Upper lobe of right lung (tissue), 1 donor: ENCODE measurements around the gene ALK. TPM values are rescaled to one million over a fixed set of nuclear protein-coding genes. Genes with fewer than 3 reads are reported as not detected.

ENCODE experiments used
- ATAC-seq: fragments of 200-7000 bp; cut with Tn5 transposase; one replicate; pipeline ENCODE4 v1.9.1; 2020; ENCODE audit warnings: mild to moderate bottlenecking, moderate library complexity
- DNase-seq: peaks from one replicate; pipeline ENCODE4 v3.0.0-alpha.2; 2020
- H3K27ac ChIP-seq: fragments of 200-600 bp; one replicate; pipeline ENCODE4 v1.8.0; 2022
- H3K27me3 ChIP-seq: fragments of 200-600 bp; one replicate; pipeline ENCODE4 v1.8.0; 2022; ENCODE audit warnings: mild to moderate bottlenecking
- H3K36me3 ChIP-seq: fragments of 200-600 bp; one replicate; pipeline ENCODE4 v1.8.0; 2022
- H3K4me1 ChIP-seq: fragments of 200-600 bp; one replicate; pipeline ENCODE4 v1.8.0; 2022
- H3K4me3 ChIP-seq: fragments of 200-600 bp; one replicate; pipeline ENCODE4 v1.8.0; 2022; ENCODE audit warnings: mild to moderate bottlenecking
- H3K9me3 ChIP-seq: fragments of 200-600 bp; one replicate; pipeline ENCODE4 v1.8.0; 2022
- intact Hi-C: fragments of 100-400 bp; cut with DNase I; formaldehyde crosslinking; loops from one replicate; pipeline ENCODE4 v1.11.0; 2022
- total RNA-seq: library from RNA; stranded (reverse); fragmentation: NEBNext Ultra II Directional; extraction: Animal tissue kit (Norgen Biotek cat#: 25700); gene quantifications from one replicate; pipeline ENCODE4 v1.2.1, GENCODE V29; 2021
- TF ChIP-seq, protein P1 (sequence below): fragments of 200-600 bp; IDR thresholded peaks from one replicate; pipeline ENCODE4 v1.8.0; 2022; ENCODE audit warnings: antibody characterized with exemption
- donor health status: DM: no; HTN: yes; CAD: no; lungs with severe emphysema.

The ALK gene
- total RNA-seq, 1 donor from 2014 or later: not detected

DNA sequence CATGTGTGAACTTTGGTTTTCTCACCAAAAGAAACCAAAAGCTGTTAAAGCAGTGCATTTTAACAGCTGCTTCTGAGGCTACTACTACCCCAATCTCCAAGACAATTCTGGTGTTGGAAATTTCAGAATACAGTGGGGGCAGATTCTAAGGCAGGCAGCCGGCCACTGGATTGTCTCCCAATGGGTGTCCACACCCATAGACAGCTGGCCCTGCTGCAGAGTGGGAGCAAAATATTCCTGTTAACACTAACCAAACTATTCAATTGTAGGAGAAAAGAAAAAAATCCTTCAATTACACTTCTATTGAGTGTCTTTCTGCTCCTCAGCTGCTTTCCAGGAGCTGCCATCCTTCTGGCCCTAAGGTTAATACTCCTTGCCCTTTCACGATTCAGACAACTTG, 223.7 kb downstream of the ALK start:
- no peaks in the 10 kb centered on the region for H3K9me3 ChIP-seq
- ATAC-seq (no peak), DNase-seq (no peak)
- intact Hi-C loops: no loop called here
- no peaks in the 10 kb centered on the region for H3K4me1 ChIP-seq
- TF ChIP-seq, protein P1, sequence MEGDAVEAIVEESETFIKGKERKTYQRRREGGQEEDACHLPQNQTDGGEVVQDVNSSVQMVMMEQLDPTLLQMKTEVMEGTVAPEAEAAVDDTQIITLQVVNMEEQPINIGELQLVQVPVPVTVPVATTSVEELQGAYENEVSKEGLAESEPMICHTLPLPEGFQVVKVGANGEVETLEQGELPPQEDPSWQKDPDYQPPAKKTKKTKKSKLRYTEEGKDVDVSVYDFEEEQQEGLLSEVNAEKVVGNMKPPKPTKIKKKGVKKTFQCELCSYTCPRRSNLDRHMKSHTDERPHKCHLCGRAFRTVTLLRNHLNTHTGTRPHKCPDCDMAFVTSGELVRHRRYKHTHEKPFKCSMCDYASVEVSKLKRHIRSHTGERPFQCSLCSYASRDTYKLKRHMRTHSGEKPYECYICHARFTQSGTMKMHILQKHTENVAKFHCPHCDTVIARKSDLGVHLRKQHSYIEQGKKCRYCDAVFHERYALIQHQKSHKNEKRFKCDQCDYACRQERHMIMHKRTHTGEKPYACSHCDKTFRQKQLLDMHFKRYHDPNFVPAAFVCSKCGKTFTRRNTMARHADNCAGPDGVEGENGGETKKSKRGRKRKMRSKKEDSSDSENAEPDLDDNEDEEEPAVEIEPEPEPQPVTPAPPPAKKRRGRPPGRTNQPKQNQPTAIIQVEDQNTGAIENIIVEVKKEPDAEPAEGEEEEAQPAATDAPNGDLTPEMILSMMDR: no peak
- H3K4me3 ChIP-seq: no peak overlapping the region
- no peaks in the 10 kb centered on the region for H3K36me3 ChIP-seq
- no peaks in the 10 kb centered on the region for H3K27me3 ChIP-seq
- H3K27ac ChIP-seq: no peak overlapping the region

GRCh38 chr2:29697181-29697580, 224.2 kb downstream of the ALK start:
- ATAC-seq (no peak), DNase-seq (no peak)
- Histone ChIP-seq H3K27me3 (no peaks in the 10 kb centered on the region), H3K4me1 (no peaks in the 10 kb centered on the region), H3K4me3 (no peak overlapping the region), H3K36me3 (no peaks in the 10 kb centered on the region), H3K27ac (no peak overlapping the region), H3K9me3 (no peaks in the 10 kb centered on the region)
- intact Hi-C loops: no loop called here
- TF ChIP-seq, protein P1: no peak

DNA sequence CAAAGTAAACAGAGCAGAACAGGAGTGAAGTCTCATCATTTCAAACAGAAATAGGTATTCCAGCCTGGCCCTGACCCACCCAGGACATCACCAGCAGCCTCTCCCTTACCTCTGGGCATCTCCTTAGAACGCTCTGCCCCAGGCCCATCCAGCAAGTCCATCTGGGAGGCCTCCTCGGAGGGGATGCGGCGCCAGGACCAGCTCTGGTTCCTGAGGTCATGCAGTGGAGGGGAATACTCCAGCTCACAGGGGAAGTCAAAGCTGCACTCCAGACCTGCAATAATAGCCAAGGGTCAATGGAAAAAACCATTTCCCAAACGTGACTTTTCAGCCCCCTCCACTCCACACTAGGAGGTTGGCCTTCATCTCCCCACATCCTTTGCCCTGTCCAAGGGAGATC, 226.6 kb downstream of the ALK start:
- intact Hi-C loops: no loop called here
- Histone ChIP-seq H3K4me3 (no peak overlapping the region), H3K9me3 (no peaks in the 10 kb centered on the region), H3K36me3 (no peaks in the 10 kb centered on the region), H3K4me1 (no peaks in the 10 kb centered on the region), H3K27me3 (no peaks in the 10 kb centered on the region), H3K27ac (no peak overlapping the region)
- TF ChIP-seq, protein P1: no peak
- no peak for DNase-seq
- no peak for ATAC-seq

DNA sequence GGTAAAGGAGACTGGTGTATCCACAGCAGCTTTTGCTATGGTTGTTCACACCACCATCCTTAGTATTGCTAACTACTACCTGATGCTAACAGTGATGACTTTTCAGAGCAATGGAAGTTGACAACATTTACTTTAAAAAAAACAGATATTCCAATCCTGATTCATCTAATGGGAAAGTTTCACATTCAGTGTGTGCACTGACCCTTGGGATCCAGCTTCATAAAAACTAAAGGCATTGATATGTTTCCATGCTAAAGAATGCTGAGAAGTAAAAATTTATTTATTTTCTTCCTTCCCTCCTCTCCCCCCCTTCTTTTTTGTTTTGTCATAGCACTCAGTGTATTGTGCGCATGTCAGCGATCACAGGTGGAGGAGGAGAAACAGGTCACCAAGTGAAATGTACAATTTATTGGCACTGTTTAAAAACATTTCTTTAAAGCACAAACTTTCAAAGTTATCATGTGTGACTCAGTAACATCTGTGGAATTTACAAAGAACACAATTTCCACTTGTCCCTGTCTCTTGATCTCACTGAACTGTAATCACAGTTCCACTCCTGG, 229.9 kb downstream of the ALK start:
- H3K4me3 ChIP-seq: no peak overlapping the region
- no peaks in the 10 kb centered on the region for H3K27me3 ChIP-seq
- H3K4me1 ChIP-seq: no peaks in the 10 kb centered on the region
- no peak for DNase-seq
- H3K36me3 ChIP-seq: no peaks in the 10 kb centered on the region
- ATAC-seq: no peak
- H3K27ac ChIP-seq: no peak overlapping the region
- no peaks in the 10 kb centered on the region for H3K9me3 ChIP-seq
- intact Hi-C loops: no loop called here
- TF ChIP-seq, protein P1: no peak

DNA sequence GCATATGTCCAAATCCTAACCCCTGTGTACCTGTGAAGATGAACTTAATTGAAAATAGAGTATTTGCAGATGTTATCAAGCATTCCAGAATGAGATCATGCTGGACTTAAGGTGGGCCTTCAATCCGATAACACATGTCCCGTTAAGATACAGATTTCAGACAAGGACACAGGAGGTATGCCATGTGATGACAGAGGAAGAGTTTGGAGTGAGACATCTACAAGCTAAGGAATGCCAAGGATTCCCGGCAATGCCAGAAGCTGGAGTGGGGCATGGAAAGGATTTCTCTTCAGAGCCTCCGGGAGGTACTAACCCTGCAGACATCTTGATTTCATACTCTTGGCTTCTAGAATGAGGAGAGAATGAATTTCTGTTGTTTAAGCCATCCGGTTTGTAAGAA, 231.7 kb downstream of the ALK start:
- TF ChIP-seq, protein P1: no peak
- H3K9me3 ChIP-seq: no peaks in the 10 kb centered on the region
- intact Hi-C loops: no loop called here
- no peaks in the 10 kb centered on the region for H3K27me3 ChIP-seq
- H3K4me3 ChIP-seq: no peak overlapping the region
- ATAC-seq: no peak
- no peaks in the 10 kb centered on the region for H3K36me3 ChIP-seq
- no peak overlapping the region for H3K27ac ChIP-seq
- no peaks in the 10 kb centered on the region for H3K4me1 ChIP-seq
- no peak for DNase-seq

DNA sequence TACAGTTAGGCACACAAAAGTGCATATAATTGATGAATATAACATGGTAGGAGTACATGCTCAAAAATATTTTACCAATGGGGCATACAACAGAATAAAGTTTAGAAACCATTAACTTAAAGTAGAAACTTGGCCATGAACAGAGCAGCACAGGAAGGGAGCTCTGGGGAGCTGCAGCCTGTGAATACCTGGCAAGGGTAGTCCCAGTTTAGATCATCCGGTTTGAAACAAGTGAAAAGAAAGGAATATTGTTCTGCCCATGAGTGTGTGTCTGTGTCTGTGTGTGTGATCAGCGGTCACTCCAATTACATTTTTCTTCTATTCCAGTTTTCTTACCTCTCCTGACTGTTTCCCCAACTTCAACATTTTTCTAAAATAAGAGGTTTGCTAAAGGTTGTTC, 233.0 kb downstream of the ALK start:
- H3K36me3 ChIP-seq: no peaks in the 10 kb centered on the region
- H3K27ac ChIP-seq: no peak overlapping the region
- TF ChIP-seq, protein P1: no peak
- H3K4me1 ChIP-seq: no peaks in the 10 kb centered on the region
- intact Hi-C loops: no loop called here
- no peak for ATAC-seq
- no peak overlapping the region for H3K4me3 ChIP-seq
- no peaks in the 10 kb centered on the region for H3K27me3 ChIP-seq
- DNase-seq: no peak
- H3K9me3 ChIP-seq: no peaks in the 10 kb centered on the region
